PC-3 (cell line): Measurements from ENCODE around the gene TSPAN33. TPM values are rescaled to one million over a fixed set of nuclear protein-coding genes. Genes with fewer than 3 reads are reported as not detected.

Experiments
- ATAC-seq: fragments of 200-7000 bp; cut with Tn5 transposase; 2 replicates; pipeline ENCODE4 v1.9.1; 2020; ENCODE audit warnings: mild to moderate bottlenecking, moderate library complexity
- BruUV-seq: library from RNA; stranded (reverse); fragments of 400-500 nt; replicated peaks from 2 replicates; lab custom pipeline; 2021; lab: Mats Ljungman, UMichigan
- CTCF ChIA-PET: fragments of 300-600 bp; sonication (Branson Sonifier 250); formaldehyde crosslinking; loops from one replicate; lab custom pipeline; 2022; ENCODE audit warnings: antibody characterized with exemption; lab: Charles Lee
- POLR2A ChIA-PET: fragments of 300-600 bp; sonication (Branson Sonifier 250); formaldehyde crosslinking; loops from one replicate; lab custom pipeline; 2022; ENCODE audit warnings: antibody characterized with exemption; ENCODE audit not compliant: unreplicated experiment; lab: Charles Lee
- DNase-seq: peaks from one replicate; pipeline ENCODE4 v3.0.0-alpha.2; 2015
- H2AFZ ChIP-seq: fragments of 300-600 bp; sonication (generic); 2 replicates; pipeline ENCODE4 v1.6.0; 2016; ENCODE audit warnings: antibody characterized with exemption, low read length
- H3F3A ChIP-seq: fragments of 300-600 bp; sonication (generic); one replicate; pipeline ENCODE4 v1.6.0; 2017; ENCODE audit warnings: antibody characterized with exemption, low read length, control low read depth, mild to moderate bottlenecking; ENCODE audit not compliant: unreplicated experiment
- H3K27ac ChIP-seq: fragments of 300-600 bp; sonication (generic); 2 replicates; pipeline ENCODE4 v1.5.1; 2016; ENCODE audit warnings: mild to moderate bottlenecking, low read length
- H3K27me3 ChIP-seq: fragments of 300-600 bp; sonication (generic); 2 replicates; pipeline ENCODE4 v1.6.1; 2016; ENCODE audit warnings: low read length, mixed read lengths
- H3K36me3 ChIP-seq: fragments of 300-600 bp; sonication (generic); 2 replicates; pipeline ENCODE4 v1.6.1; 2016; ENCODE audit warnings: low read depth, mixed run types, low read length, mixed read lengths
- H3K4me1 ChIP-seq: fragments of 300-600 bp; sonication (generic); 2 replicates; pipeline ENCODE4 v1.5.1; 2016; ENCODE audit warnings: low read length; ENCODE audit not compliant: insufficient read depth
- H3K4me2 ChIP-seq: fragments of 300-600 bp; sonication (generic); 2 replicates; pipeline ENCODE4 v1.6.0; 2016; ENCODE audit warnings: low read length
- H3K4me3 ChIP-seq: fragments of 300-600 bp; sonication (generic); 2 replicates; pipeline ENCODE4 v1.5.1; 2016; ENCODE audit warnings: mild to moderate bottlenecking, low read length, mixed read lengths
- H3K79me2 ChIP-seq: fragments of 300-600 bp; sonication (generic); 2 replicates; pipeline ENCODE4 v1.6.1; 2017; ENCODE audit warnings: low read length, mixed read lengths
- H3K9ac ChIP-seq: fragments of 300-600 bp; sonication (generic); 2 replicates; pipeline ENCODE4 v1.6.0; 2016; ENCODE audit warnings: mild to moderate bottlenecking, low read length
- H3K9me2 ChIP-seq: fragments of 300-600 bp; sonication (generic); replicated peaks from 2 replicates; pipeline ENCODE4 v1.6.1; 2016; ENCODE audit warnings: mixed run types, low read length, mixed read lengths
- H3K9me3 ChIP-seq: fragments of 300-600 bp; sonication (generic); 2 replicates; pipeline ENCODE4 v1.6.1; 2016; ENCODE audit warnings: low read length, mixed read lengths
- H4K20me1 ChIP-seq: fragments of 300-600 bp; sonication (generic); 2 replicates; pipeline ENCODE4 v1.6.1; 2016; ENCODE audit warnings: low read length, mixed read lengths
- EZH2 ChIP-seq: fragments of 300-600 bp; sonication (generic); IDR thresholded peaks from one replicate; pipeline ENCODE4 v1.6.1; 2017; ENCODE audit warnings: antibody characterized with exemption, mild to moderate bottlenecking, low read length; ENCODE audit not compliant: unreplicated experiment
- EZH2phosphoT487 ChIP-seq: fragments of 300-600 bp; sonication (generic); IDR thresholded peaks from 2 replicates; pipeline ENCODE4 v1.6.1; 2018; ENCODE audit warnings: mild to moderate bottlenecking, antibody characterized with exemption, low read length, borderline replicate concordance
- intact Hi-C: fragments of 100-400 bp; cut with micrococcal nuclease; formaldehyde crosslinking; loops from 2 replicates; pipeline ENCODE4 v1.9.0; 2023
- total RNA-seq: library from RNA; depleted of rRNA; stranded (reverse); fragments of >200 nt; gene quantifications from 2 replicates; pipeline ENCODE4 v1.2.3, GENCODE V29; 2014
- TF ChIP-seq, protein P1 (sequence below): fragments of 300-600 bp; sonication (generic); conservative IDR thresholded peaks from 2 replicates; pipeline ENCODE4 v1.5.1; 2017; ENCODE audit warnings: antibody characterized with exemption, low read depth, mild to moderate bottlenecking, low read length

TSPAN33 gene
- total RNA-seq, 1 experiment from 2014 or later = 23.7 TPM

DNA sequence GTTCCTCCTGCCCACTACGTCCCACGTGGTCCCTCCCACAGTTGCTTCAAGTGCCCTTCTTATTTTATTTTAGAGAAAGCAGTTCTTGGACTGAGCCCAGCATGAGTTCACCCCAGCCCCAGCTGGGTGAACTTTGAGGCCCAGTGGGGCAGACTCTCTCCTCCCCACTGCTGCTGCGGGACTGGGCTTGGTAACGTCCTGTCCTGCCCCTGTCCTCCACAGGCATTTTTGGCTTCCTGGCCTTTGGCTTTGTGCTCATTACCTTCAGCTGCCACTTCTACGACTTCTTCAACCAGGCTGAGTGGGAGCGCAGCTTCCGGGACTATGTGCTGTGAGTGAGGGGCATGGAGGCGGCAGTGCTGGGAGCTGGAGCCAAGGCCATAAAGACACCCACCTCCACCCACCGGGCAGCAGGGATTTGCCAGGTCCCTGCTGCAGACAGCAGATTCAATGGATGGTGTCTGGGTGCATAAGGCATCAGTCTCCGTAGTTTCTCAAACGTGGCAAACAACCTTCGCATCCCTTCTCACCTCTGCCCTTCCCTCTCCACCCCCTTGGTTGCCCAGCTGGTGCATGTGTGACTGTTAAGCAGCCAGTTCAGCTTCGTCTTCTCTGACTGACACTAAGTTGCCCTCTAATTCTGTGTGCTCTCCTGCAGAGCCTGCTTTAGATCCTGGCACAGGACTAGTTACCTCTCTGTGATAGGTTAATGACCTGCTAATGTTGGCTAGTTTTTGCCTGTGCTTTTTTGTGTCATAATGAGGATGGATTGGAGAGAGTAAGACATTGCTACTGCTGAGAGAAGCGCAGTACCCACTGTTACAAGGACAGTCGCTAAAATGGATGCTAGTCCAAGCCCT, 64.8 kb downstream of the TSPAN33 start:
- Histone ChIP-seq H3K9me2 (no peaks in the 10 kb centered on the region), H3K4me2 (no peak overlapping the region), H2AFZ (no peak overlapping the region), H4K20me1 (no peaks in the 10 kb centered on the region), H3K27ac (no peak overlapping the region), H3K9me3 (no peaks in the 10 kb centered on the region), H3K27me3 (no peaks in the 10 kb centered on the region), H3K79me2 (no peaks in the 10 kb centered on the region), H3K9ac (no peak overlapping the region), H3K4me1 (no peaks in the 10 kb centered on the region), H3F3A (no peaks in the 10 kb centered on the region), H3K36me3 (no peaks in the 10 kb centered on the region), H3K4me3 (no peak overlapping the region)
- no peak for DNase-seq
- no peak for ATAC-seq
- ChIA-PET POLR2A (no interaction called here), CTCF (interaction anchor here (2.3 kb wide), 1 partner anchor 45 kb away, joined by 26 read pairs; no protein-coding TSS in a partner anchor)
- intact Hi-C loops = no loop called here
- BruUV-seq = no TSS peak
- TF ChIP-seq EZH2phosphoT487 (no peak), EZH2 (no peak)
- TF ChIP-seq, protein P1, sequence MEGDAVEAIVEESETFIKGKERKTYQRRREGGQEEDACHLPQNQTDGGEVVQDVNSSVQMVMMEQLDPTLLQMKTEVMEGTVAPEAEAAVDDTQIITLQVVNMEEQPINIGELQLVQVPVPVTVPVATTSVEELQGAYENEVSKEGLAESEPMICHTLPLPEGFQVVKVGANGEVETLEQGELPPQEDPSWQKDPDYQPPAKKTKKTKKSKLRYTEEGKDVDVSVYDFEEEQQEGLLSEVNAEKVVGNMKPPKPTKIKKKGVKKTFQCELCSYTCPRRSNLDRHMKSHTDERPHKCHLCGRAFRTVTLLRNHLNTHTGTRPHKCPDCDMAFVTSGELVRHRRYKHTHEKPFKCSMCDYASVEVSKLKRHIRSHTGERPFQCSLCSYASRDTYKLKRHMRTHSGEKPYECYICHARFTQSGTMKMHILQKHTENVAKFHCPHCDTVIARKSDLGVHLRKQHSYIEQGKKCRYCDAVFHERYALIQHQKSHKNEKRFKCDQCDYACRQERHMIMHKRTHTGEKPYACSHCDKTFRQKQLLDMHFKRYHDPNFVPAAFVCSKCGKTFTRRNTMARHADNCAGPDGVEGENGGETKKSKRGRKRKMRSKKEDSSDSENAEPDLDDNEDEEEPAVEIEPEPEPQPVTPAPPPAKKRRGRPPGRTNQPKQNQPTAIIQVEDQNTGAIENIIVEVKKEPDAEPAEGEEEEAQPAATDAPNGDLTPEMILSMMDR = no peak

DNA sequence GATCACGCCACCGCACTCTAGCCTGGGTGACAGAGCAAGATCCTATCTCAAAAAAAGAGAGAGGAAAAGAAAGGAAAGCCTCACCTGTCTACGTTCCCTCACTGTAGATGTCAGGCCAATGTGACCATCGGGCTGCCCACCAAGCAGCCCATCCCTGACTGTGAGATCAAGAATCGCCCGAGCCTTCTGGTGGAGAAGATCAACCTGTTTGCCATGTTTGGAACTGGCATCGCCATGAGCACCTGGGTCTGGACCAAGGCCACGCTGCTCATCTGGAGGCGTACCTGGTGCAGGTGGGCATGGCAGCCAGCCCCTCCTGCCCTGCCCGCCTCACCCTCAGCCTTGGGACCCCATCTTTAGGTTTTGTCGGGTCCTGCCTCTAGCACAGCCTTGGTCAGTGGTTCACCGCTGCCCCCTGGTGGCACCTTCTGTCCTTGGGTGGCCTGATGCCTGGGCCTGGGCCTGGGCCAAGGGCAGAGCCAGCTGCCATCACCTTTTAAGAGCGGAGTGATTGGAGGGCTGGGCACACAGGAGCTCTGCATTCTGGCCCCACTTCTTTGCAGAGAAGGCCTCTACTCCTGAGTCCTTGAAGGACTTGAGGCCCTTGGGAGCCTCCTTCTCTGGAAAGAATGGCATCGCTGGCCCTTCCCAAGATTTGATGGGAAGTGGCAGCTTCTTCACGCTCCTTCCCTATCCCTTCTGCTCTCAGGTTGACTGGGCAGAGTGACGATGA, 65.9 kb downstream of the TSPAN33 start:
- Histone ChIP-seq H3K9me3 (no peaks in the 10 kb centered on the region), H3K9me2 (no peaks in the 10 kb centered on the region), H4K20me1 (no peaks in the 10 kb centered on the region), H3F3A (no peaks in the 10 kb centered on the region), H3K9ac (no peak overlapping the region), H3K36me3 (no peaks in the 10 kb centered on the region), H3K27ac (no peak overlapping the region), H3K79me2 (no peaks in the 10 kb centered on the region), H2AFZ (no peak overlapping the region), H3K4me3 (no peak overlapping the region), H3K27me3 (no peaks in the 10 kb centered on the region), H3K4me2 (no peak overlapping the region), H3K4me1 (no peaks in the 10 kb centered on the region)
- CTCF ChIA-PET = interaction anchor here (1.2 to 2.3 kb wide), 2 partner anchors 47 to 133 kb away, joined by 4 to 26 read pairs; no protein-coding TSS in a partner anchor
- no TSS peak for BruUV-seq
- intact Hi-C loops = loop anchor here (1.0 kb wide), 1 partner anchor 46 kb away; no protein-coding TSS in a partner anchor
- TF ChIP-seq EZH2phosphoT487 (no peak), EZH2 (no peak)
- TF ChIP-seq, protein P1 = peak; percentile 83
- POLR2A ChIA-PET = no interaction called here
- ATAC-seq (peak; percentile 91), DNase-seq (peak; percentile 62)
